ENCODE results near the gene IPO13. TPM values are rescaled to one million over a fixed set of nuclear protein-coding genes. Genes with fewer than 3 reads are reported as not detected.

The IPO13 gene
- total and polyA plus RNA-seq, 2 experiments from 2014 or later: 26.2 to 28.6 TPM

GRCh38 chr1:43974443-43975248 is 27.9 kb downstream of the IPO13 start, which contains the start of gene ATP6V0B:
Gene ATP6V0B (plus strand): TSS chr1:43974960. CDS start chr1:43975041, 81 bp downstream.
- peak within 1 kb of the TSS; percentile 79 for H3K27ac ChIP-seq
- H3K36me3 ChIP-seq: peaks cover 11% of the 10 kb centered on the region
- TF ChIP-seq, protein P1, sequence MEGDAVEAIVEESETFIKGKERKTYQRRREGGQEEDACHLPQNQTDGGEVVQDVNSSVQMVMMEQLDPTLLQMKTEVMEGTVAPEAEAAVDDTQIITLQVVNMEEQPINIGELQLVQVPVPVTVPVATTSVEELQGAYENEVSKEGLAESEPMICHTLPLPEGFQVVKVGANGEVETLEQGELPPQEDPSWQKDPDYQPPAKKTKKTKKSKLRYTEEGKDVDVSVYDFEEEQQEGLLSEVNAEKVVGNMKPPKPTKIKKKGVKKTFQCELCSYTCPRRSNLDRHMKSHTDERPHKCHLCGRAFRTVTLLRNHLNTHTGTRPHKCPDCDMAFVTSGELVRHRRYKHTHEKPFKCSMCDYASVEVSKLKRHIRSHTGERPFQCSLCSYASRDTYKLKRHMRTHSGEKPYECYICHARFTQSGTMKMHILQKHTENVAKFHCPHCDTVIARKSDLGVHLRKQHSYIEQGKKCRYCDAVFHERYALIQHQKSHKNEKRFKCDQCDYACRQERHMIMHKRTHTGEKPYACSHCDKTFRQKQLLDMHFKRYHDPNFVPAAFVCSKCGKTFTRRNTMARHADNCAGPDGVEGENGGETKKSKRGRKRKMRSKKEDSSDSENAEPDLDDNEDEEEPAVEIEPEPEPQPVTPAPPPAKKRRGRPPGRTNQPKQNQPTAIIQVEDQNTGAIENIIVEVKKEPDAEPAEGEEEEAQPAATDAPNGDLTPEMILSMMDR (IDR thresholded peaks at IDR 0.05; ENCODE audit: low read depth, low read length): peak; percentile 22
- no peaks in the 10 kb centered on the region for H3K27me3 ChIP-seq
- peaks cover 3% of the 10 kb centered on the region for H3K4me1 ChIP-seq (ENCODE audit: low read depth)
- no peaks in the 10 kb centered on the region for H3K9me3 ChIP-seq (ENCODE audit: low read depth)
- DNase-seq (ENCODE audit: low read depth in 1 of 2, low spot score in 1 of 2): peak; percentile 96 to 97
- peak within 1 kb of the TSS; percentile 62 for H3K4me3 ChIP-seq

- no peaks in the 10 kb centered on the region for H3K9me3 ChIP-seq (ENCODE audit: low read depth)
- DNase-seq (ENCODE audit: low read depth in 1 of 2, low spot score in 1 of 2): peak; percentile 30 to 46
- H3K36me3 ChIP-seq: peaks cover 11% of the 10 kb centered on the region
- H3K4me1 ChIP-seq (ENCODE audit: low read depth): peaks cover 2% of the 10 kb centered on the region
- TF ChIP-seq, protein P1 (IDR thresholded peaks at IDR 0.05; ENCODE audit: low read depth, low read length): no peak
- H3K27ac ChIP-seq: peak overlapping the region; percentile 79
- peak overlapping the region; percentile 62 for H3K4me3 ChIP-seq
- H3K27me3 ChIP-seq: no peaks in the 10 kb centered on the region
Measured at GRCh38 chr1:43975249-43975961, 28.7 kb downstream of the IPO13 start.

DNA sequence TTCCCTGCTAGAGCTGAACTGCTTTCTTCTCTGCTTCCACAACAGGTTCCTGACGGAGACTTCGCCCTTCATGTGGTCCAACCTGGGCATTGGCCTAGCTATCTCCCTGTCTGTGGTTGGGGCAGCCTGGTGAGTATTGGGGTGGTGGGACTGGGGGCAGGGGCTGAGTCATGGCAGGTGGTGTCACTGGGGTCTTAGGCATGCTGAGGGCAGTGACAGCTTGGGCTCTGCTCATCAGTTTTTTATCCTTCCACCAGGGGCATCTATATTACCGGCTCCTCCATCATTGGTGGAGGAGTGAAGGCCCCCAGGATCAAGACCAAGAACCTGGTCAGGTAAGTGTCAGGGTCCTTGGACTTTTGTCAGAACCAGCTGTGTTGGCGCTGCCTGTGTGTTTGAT is 29.3 kb downstream of the IPO13 start:
- H3K27ac ChIP-seq: no peak overlapping the region
- DNase-seq (ENCODE audit: low read depth in 1 of 2, low spot score in 1 of 2): no peak
- H3K36me3 ChIP-seq: peaks cover 11% of the 10 kb centered on the region
- H3K4me1 ChIP-seq (ENCODE audit: low read depth): no peaks in the 10 kb centered on the region
- peak overlapping the region; percentile 62 for H3K4me3 ChIP-seq
- TF ChIP-seq, protein P1 (IDR thresholded peaks at IDR 0.05; ENCODE audit: low read depth, low read length): no peak
- H3K27me3 ChIP-seq: no peaks in the 10 kb centered on the region
- H3K9me3 ChIP-seq (ENCODE audit: low read depth): no peaks in the 10 kb centered on the region

GRCh38 chr1:43976890-43977289 is 30.1 kb downstream of the IPO13 start:
- Histone ChIP-seq H3K4me1 (ENCODE audit: low read depth) (no peaks in the 10 kb centered on the region), H3K27ac (no peak overlapping the region), H3K4me3 (no peak overlapping the region), H3K27me3 (no peaks in the 10 kb centered on the region), H3K9me3 (ENCODE audit: low read depth) (no peaks in the 10 kb centered on the region), H3K36me3 (peaks cover 11% of the 10 kb centered on the region)
- DNase-seq (ENCODE audit: low read depth in 1 of 2, low spot score in 1 of 2): no peak
- TF ChIP-seq, protein P1 (IDR thresholded peaks at IDR 0.05; ENCODE audit: low read depth, low read length): no peak

DNA sequence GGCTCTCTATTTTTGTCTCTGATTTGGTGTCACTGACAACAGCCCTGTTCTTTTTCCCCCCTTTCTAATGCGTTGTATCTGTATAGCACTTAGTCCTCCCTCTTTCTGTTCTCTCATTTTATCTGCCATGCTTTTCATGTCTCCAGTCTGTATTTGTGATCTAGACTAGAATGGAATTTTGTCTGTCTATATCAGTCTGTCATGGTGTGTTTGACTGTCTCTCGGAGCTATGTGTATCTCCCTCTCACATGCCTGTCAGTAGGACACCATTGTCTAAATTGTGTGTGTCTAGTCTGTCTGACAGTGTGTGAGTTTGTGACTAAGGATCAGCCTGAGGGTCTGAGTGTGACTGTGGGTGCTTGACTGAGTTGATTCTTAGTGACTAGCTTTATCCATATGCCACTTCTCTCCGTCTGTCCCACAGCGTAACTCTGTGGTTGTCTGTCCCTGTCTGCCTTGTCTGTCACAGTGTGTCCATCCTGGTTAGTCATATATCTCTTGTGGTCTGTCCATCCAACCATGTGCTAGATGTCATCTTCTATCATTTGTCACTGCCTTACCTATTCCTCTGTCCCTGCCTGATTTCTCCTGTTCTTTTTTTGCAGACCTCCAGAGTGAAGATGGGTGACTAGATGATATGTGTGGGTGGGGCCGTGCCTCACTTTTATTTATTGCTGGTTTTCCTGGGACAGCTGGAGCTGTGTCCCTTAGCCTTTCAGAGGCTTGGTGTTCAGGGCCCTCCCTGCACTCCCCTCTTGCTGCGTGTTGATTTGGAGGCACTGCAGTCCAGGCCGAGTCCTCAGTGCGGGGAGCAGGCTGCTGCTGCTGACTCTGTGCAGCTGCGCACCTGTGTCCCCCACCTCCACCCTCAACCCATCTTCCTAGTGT is 30.9 kb downstream of the IPO13 start:
- no peaks in the 10 kb centered on the region for H3K27me3 ChIP-seq

More for the DNA sequence above, 30.9 kb downstream of the IPO13 start:
- TF ChIP-seq, protein P1 (IDR thresholded peaks at IDR 0.05; ENCODE audit: low read depth, low read length): no peak
- Histone ChIP-seq H3K4me1 (ENCODE audit: low read depth) (no peaks in the 10 kb centered on the region), H3K9me3 (ENCODE audit: low read depth) (no peaks in the 10 kb centered on the region), H3K4me3 (no peak overlapping the region), H3K36me3 (peaks cover 11% of the 10 kb centered on the region), H3K27ac (no peak overlapping the region)
- no peak for DNase-seq (ENCODE audit: low read depth in 1 of 2, low spot score in 1 of 2)
